Measurements from ENCODE around the gene TRAPPC2B.

DNA sequence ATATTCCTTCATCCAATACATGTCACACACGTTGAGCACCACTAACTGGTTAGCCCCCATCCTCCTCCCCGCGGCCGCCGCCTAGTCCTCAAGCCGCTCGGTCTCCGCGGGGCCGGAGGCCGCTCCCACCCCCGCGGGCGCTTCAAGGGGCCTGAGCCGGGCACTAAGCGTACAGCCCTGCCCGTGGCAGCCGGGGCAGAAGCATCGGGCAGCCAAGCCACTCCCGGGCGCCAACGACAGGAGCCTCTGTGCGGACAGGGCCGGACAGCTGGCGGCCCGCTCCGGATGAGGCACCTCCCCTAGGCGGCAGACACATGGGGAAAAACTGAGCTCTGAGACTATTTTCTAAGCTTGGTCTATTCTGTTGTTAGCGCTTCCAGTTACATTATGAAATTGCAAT, 45.8 kb upstream of the TRAPPC2B start:
- no peak for TF ChIP-seq EZH2 (IDR thresholded peaks at IDR 0.05)
- TF ChIP-seq POLR2AphosphoS5 (IDR thresholded peaks at IDR 0.05; ENCODE audit: borderline replicate concordance, low read depth, low read length) = no peak
- no peak for TF ChIP-seq FOXP2 (optimal IDR thresholded peaks at IDR 0.05; ENCODE audit: control extremely low read depth, extremely low read length, insufficient read depth)
